Sigmoid colon (tissue), 7 donors: ENCODE measurements around the gene ZNF81. TPM values are rescaled to one million over a fixed set of nuclear protein-coding genes. Genes with fewer than 3 reads are reported as not detected.

Source experiments
- DNase-seq: peaks from one replicate; pipeline ENCODE4 v3.0.0-alpha.2; 2019
- H3K27ac ChIP-seq, 4 donors: fragments of 200-600 bp; sonication (generic); one replicate each; pipeline ENCODE4 v1.5.1; 2016 to 2019; ENCODE audit warnings: mild to moderate bottlenecking in 1 of 4
- H3K27me3 ChIP-seq, 3 donors: fragments of 200-600 bp; sonication (generic); one replicate each; pipeline ENCODE4 v1.5.1; 2019; ENCODE audit warnings: mild to moderate bottlenecking in 1 of 3
- H3K36me3 ChIP-seq, 4 donors: fragments of 200-600 bp; sonication (generic); one replicate each; pipeline ENCODE4 v1.5.1; 2016 to 2019
- H3K4me1 ChIP-seq, 4 donors: fragments of 200-600 bp; sonication (generic); one replicate each; pipeline ENCODE4 v1.5.1; 2017 to 2019
- H3K4me3 ChIP-seq, 4 donors: fragments of 200-600 bp; sonication (generic); one replicate each; pipeline ENCODE4 v1.5.1; 2017 to 2019; ENCODE audit warnings: mild to moderate bottlenecking in 2 of 4, moderate library complexity in 1 of 4
- H3K9me3 ChIP-seq, 4 donors: fragments of 200-600 bp in 3 of 4; sonication (generic) in 3 of 4; one replicate each; pipeline versions ENCODE4 v1.5.1 to v1.6.1; 2013 to 2019
- CTCF ChIP-seq, 4 experiments: fragments of 450-650 bp in 3 of 4; fragments of 200-600 bp in 1 of 4; IDR thresholded peaks; one replicate each; pipeline ENCODE4 v1.5.1; 2016 to 2019; ENCODE audit warnings: antibody characterized with exemption in 4 of 4, mild to moderate bottlenecking in 3 of 4, moderate library complexity in 2 of 4
- EP300 ChIP-seq, 4 donors: sonication (generic); formaldehyde crosslinking; IDR thresholded peaks; one replicate each; pipeline ENCODE4 v1.6.1; 2017; ENCODE audit warnings: antibody characterized with exemption in 4 of 4
- POLR2A ChIP-seq, 2 donors: fragments of 450-650 bp; IDR thresholded peaks; one replicate each; pipeline ENCODE4 v1.6.1; 2016; ENCODE audit warnings: antibody characterized with exemption in 2 of 2, mild to moderate bottlenecking in 2 of 2, moderate library complexity in 2 of 2
- POLR2AphosphoS5 ChIP-seq, 4 donors: sonication (generic); formaldehyde crosslinking; IDR thresholded peaks; one replicate each; pipeline ENCODE4 v1.6.1; 2017; ENCODE audit warnings: antibody characterized with exemption in 4 of 4
- WGBS, 2 donors: extraction: QIAGEN DNeasy Blood & Tissue Kit; methylation state at CpG; one replicate each; pipeline ENCODE4 v1.1.7; 2013; 5-methylcytosine and 5-hydroxymethylcytosine counted together
- intact Hi-C: fragments of 100-400 bp; cut with DNase I; formaldehyde crosslinking; loops from one replicate; pipeline ENCODE4 v1.15.1; 2023
- polyA plus RNA-seq, 3 donors: library from polyadenylated mRNA; stranded (reverse); fragments of 200-250 nt; gene quantifications; one replicate each; pipeline ENCODE4 v1.2.3, GENCODE V29; 2013
- total RNA-seq, 4 donors: library from RNA; depleted of rRNA; stranded (reverse); fragments of >200 nt; gene quantifications; one replicate each; pipeline ENCODE4 v1.1.0, GENCODE V29; 2016
- donor health status: healthy with polysubstance abuse.
- donor health status: Bipolar disorder and iron deficiency.
- donor health status: healthy.

Gene ZNF81
- total and polyA plus RNA-seq, 7 donors = 0.60 to 16.0 (median 4.4) TPM

GRCh38 chrX:47877327-47877726 lies 40.6 kb downstream of the ZNF81 start:
- Histone ChIP-seq H3K36me3 (no peaks in the 10 kb centered on the region), H3K4me1 (no peaks in the 10 kb centered on the region), H3K27me3 (no peaks in the 10 kb centered on the region), H3K4me3 (no peak overlapping the region), H3K9me3 (no peaks in the 10 kb centered on the region), H3K27ac (no peak overlapping the region)
- intact Hi-C loops = no loop called here
- 56 to 76% methylated on average over 6 of the region's 6 CpGs for WGBS, 2 donors
- no peak for DNase-seq
- no peak for TF ChIP-seq POLR2A (IDR thresholded peaks at IDR 0.05)
- no peak for TF ChIP-seq POLR2AphosphoS5 (IDR thresholded peaks at IDR 0.05)
- no peak for TF ChIP-seq CTCF (IDR thresholded peaks at IDR 0.05)
- TF ChIP-seq EP300 (IDR thresholded peaks at IDR 0.05) = no peak

- Histone ChIP-seq H3K36me3 (no peaks in the 10 kb centered on the region), H3K27ac (no peak overlapping the region), H3K27me3 (no peaks in the 10 kb centered on the region), H3K9me3 (no peaks in the 10 kb centered on the region), H3K4me3 (no peak overlapping the region), H3K4me1 (no peaks in the 10 kb centered on the region)
- intact Hi-C loops = no loop called here
- DNase-seq = no peak
- WGBS, 2 donors = 92 to 93% methylated on average over 3 of the region's 3 CpGs
- TF ChIP-seq POLR2A (IDR thresholded peaks at IDR 0.05) = no peak
- TF ChIP-seq EP300 (IDR thresholded peaks at IDR 0.05) = no peak
- no peak for TF ChIP-seq POLR2AphosphoS5 (IDR thresholded peaks at IDR 0.05)
- no peak for TF ChIP-seq CTCF (IDR thresholded peaks at IDR 0.05)
Observed at GRCh38 chrX:47878198-47878597, 41.5 kb downstream of the ZNF81 start.

- 27 to 77% methylated on average over 2 of the region's 2 CpGs for WGBS, 2 donors
- Histone ChIP-seq H3K36me3 (no peaks in the 10 kb centered on the region), H3K27ac (no peak overlapping the region), H3K4me3 (no peak overlapping the region), H3K9me3 (no peaks in the 10 kb centered on the region), H3K4me1 (no peaks in the 10 kb centered on the region), H3K27me3 (no peaks in the 10 kb centered on the region)
- intact Hi-C loops = no loop called here
- no peak for DNase-seq
- TF ChIP-seq POLR2A (IDR thresholded peaks at IDR 0.05) = no peak
- TF ChIP-seq CTCF (IDR thresholded peaks at IDR 0.05) = no peak
- no peak for TF ChIP-seq POLR2AphosphoS5 (IDR thresholded peaks at IDR 0.05)
- no peak for TF ChIP-seq EP300 (IDR thresholded peaks at IDR 0.05)
Observed at GRCh38 chrX:47879463-47879862, 42.8 kb downstream of the ZNF81 start.

- H3K27ac ChIP-seq = no peak overlapping the region
- H3K4me3 ChIP-seq = no peak overlapping the region
- H3K9me3 ChIP-seq = no peaks in the 10 kb centered on the region
- WGBS, 2 donors = 21 to 91% methylated on average over 1 of the region's 1 CpG
- intact Hi-C loops = no loop called here
- H3K27me3 ChIP-seq = no peaks in the 10 kb centered on the region
- H3K36me3 ChIP-seq = no peaks in the 10 kb centered on the region
- no peaks in the 10 kb centered on the region for H3K4me1 ChIP-seq
- DNase-seq = no peak
- TF ChIP-seq POLR2A (IDR thresholded peaks at IDR 0.05) (no peak), CTCF (IDR thresholded peaks at IDR 0.05) (no peak), EP300 (IDR thresholded peaks at IDR 0.05) (no peak), POLR2AphosphoS5 (IDR thresholded peaks at IDR 0.05) (no peak)
Observed at GRCh38 chrX:47880927-47881326, 44.2 kb downstream of the ZNF81 start.

- no peaks in the 10 kb centered on the region for H3K4me1 ChIP-seq
- intact Hi-C loops = no loop called here
- no peaks in the 10 kb centered on the region for H3K36me3 ChIP-seq
- H3K9me3 ChIP-seq = no peaks in the 10 kb centered on the region
- WGBS, 2 donors = 88 to 90% methylated on average over 3 of the region's 3 CpGs
- H3K27ac ChIP-seq = no peak overlapping the region
- DNase-seq = no peak
- no peaks in the 10 kb centered on the region for H3K27me3 ChIP-seq
- no peak overlapping the region for H3K4me3 ChIP-seq
- no peak for TF ChIP-seq POLR2AphosphoS5 (IDR thresholded peaks at IDR 0.05)
- no peak for TF ChIP-seq EP300 (IDR thresholded peaks at IDR 0.05)
- TF ChIP-seq POLR2A (IDR thresholded peaks at IDR 0.05) = no peak
- no peak for TF ChIP-seq CTCF (IDR thresholded peaks at IDR 0.05)
Observed at GRCh38 chrX:47885501-47885900, 48.8 kb downstream of the ZNF81 start.
